HCT116 (cell line): Measurements from ENCODE around the gene GUCY2D.

ENCODE experiments used
- CEBPB ChIP-seq: IDR thresholded peaks from 2 replicates; pipeline ENCODE4 v1.6.1; 2012; ENCODE audit warnings: low read depth
- CTCF ChIP-seq, 3 experiments: fragments of 200-600 bp in 1 of 3; sonication (generic) in 1 of 3; IDR thresholded peaks in 2 of 3; conservative IDR thresholded peaks in 1 of 3; 2 replicates each; pipeline ENCODE4 v1.5.1; 2012 to 2017; ENCODE audit warnings: low read depth in 2 of 3, low read length in 2 of 3, antibody characterized with exemption in 1 of 3, borderline replicate concordance in 1 of 3, control low read depth in 1 of 3, mild to moderate bottlenecking in 1 of 3, mixed read lengths in 1 of 3, mixed run types in 1 of 3, moderate library complexity in 1 of 3; ENCODE audit not compliant: insufficient read depth in 1 of 3
- EZH2 ChIP-seq: fragments of 200-600 bp; sonication (generic); IDR thresholded peaks from 2 replicates; pipeline ENCODE4 v1.6.1; 2017; ENCODE audit warnings: antibody characterized with exemption, mixed run types
- EZH2phosphoT487 ChIP-seq: fragments of 200-600 bp; IDR thresholded peaks from 2 replicates; pipeline ENCODE4 v1.6.1; 2018; ENCODE audit warnings: antibody characterized with exemption, borderline replicate concordance
- MAX ChIP-seq: IDR thresholded peaks from 2 replicates; pipeline ENCODE4 v1.6.1; 2012
- POLR2A ChIP-seq: IDR thresholded peaks from 2 replicates; pipeline ENCODE4 v1.7.0; 2011; ENCODE audit warnings: borderline replicate concordance; ENCODE audit not compliant: insufficient read depth, insufficient read length; ENCODE audit errors: extremely low read depth
- POLR2AphosphoS5 ChIP-seq: IDR thresholded peaks from 2 replicates; pipeline ENCODE4 v1.6.1; 2011; ENCODE audit warnings: mild to moderate bottlenecking, low read depth, low read length, moderate library complexity
- REST ChIP-seq: IDR thresholded peaks from 2 replicates; pipeline ENCODE4 v1.6.1; 2012; ENCODE audit warnings: low read depth
- SIN3A ChIP-seq: IDR thresholded peaks from 2 replicates; pipeline ENCODE4 v1.6.1; 2012; ENCODE audit warnings: low read depth
- SP1 ChIP-seq: IDR thresholded peaks from 2 replicates; pipeline ENCODE4 v1.6.1; 2012; ENCODE audit warnings: low read depth
- SRF ChIP-seq: IDR thresholded peaks from 2 replicates; pipeline ENCODE4 v1.6.1; 2012; ENCODE audit warnings: low read depth
- YY1 ChIP-seq: IDR thresholded peaks from 2 replicates; pipeline ENCODE4 v1.6.1; 2011; ENCODE audit warnings: low read length, low read depth, moderate library complexity, mild to moderate bottlenecking; ENCODE audit not compliant: insufficient replicate concordance; ENCODE audit errors: extremely low read depth

- TF ChIP-seq CEBPB (no peak), POLR2AphosphoS5 (no peak), POLR2A (no peak), CTCF (IDR thresholded peaks at IDR 0.05 in 2 of 3, conservative IDR thresholded peaks at IDR 0.05 in 1 of 3; ENCODE audit: borderline replicate concordance in 1 of 3, insufficient read depth in 1 of 3, low read depth in 2 of 3, low read length in 2 of 3) (no peak), YY1 (no peak), MAX (no peak), EZH2phosphoT487 (no peak), REST (no peak), SIN3A (no peak), EZH2 (no peak), SP1 (no peak), SRF (no peak)
These were observed at the start of gene GUCY2D for GRCh38 chr17:8001976-8002720.
